Tibial nerve (tissue), 4 donors: Measurements from ENCODE around the gene TMEM150C.

Source experiments
- CTCF ChIP-seq, 5 experiments: fragments of 200-600 bp in 3 of 5; fragments of 450-650 bp in 2 of 5; sonication (generic) in 3 of 5; IDR thresholded peaks; one replicate each; pipeline ENCODE4 v1.5.1; 2016 to 2019; ENCODE audit warnings: antibody characterized with exemption in 5 of 5, mild to moderate bottlenecking in 3 of 5, moderate library complexity in 2 of 5
- EP300 ChIP-seq, 2 donors: sonication (generic); formaldehyde crosslinking; IDR thresholded peaks; one replicate each; pipeline ENCODE4 v1.6.1; 2017; ENCODE audit warnings: antibody characterized with exemption in 2 of 2, mild to moderate bottlenecking in 1 of 2
- POLR2A ChIP-seq, 2 donors: fragments of 450-650 bp; IDR thresholded peaks; one replicate each; pipeline ENCODE4 v1.6.1; 2017; ENCODE audit warnings: antibody characterized with exemption in 2 of 2, mild to moderate bottlenecking in 2 of 2, moderate library complexity in 2 of 2

GRCh38 chr4:82569076-82569475 is 7.3 kb upstream of the TMEM150C start:
- TF ChIP-seq CTCF (IDR thresholded peaks at IDR 0.05) (no peak), POLR2A (IDR thresholded peaks at IDR 0.05) (no peak), EP300 (IDR thresholded peaks at IDR 0.05) (no peak)
